ENCODE results near the gene C10orf143. TPM values are rescaled to one million over a fixed set of nuclear protein-coding genes. Genes with fewer than 3 reads are reported as not detected.

C10orf143 gene
- total and polyA plus RNA-seq, 2 of the 4 experiments (the other 2 are of a cell fraction): 0.36 to 0.60 TPM

GRCh38 chr10:130036296-130037065 lies 74.1 kb downstream of the C10orf143 start:
- Histone ChIP-seq H3K36me3 (ENCODE audit: control insufficient read depth, insufficient read depth, low read length) (no peaks in the 10 kb centered on the region), H3K27ac (ENCODE audit: insufficient read depth, low read length) (no peak overlapping the region), H3K9ac (ENCODE audit: low read depth, low read length) (no peak overlapping the region), H3K4me3 (ENCODE audit: insufficient read depth, low read depth, low read length) (no peak overlapping the region), H3K4ac (ENCODE audit: low read depth, low read length) (no peak overlapping the region), H2AFZ (replicated peaks; ENCODE audit: low read length, poor library complexity) (peak overlapping the region; percentile 32), H2BK15ac (ENCODE audit: low read depth, low read length) (no peak overlapping the region), H3K23ac (ENCODE audit: low read depth, low read length) (no peak overlapping the region), H2BK5ac (ENCODE audit: low read depth, low read length, poor library complexity, severe bottlenecking) (no peak overlapping the region), H3K4me2 (ENCODE audit: low read depth, low read length) (no peak overlapping the region), H4K5ac (ENCODE audit: low read depth, low read length) (no peak overlapping the region), H3K56ac (ENCODE audit: extremely low read depth, insufficient read depth, low read length) (no peak overlapping the region), H3K4me1 (ENCODE audit: control insufficient read depth, insufficient read depth, low read length) (no peaks in the 10 kb centered on the region), H3K18ac (ENCODE audit: low read depth, low read length) (no peak overlapping the region), H3K27me3 (ENCODE audit: control insufficient read depth, insufficient read depth, low read length) (no peaks in the 10 kb centered on the region; the same call in 1 of the 2 replicates), H2AK9ac (replicated peaks; ENCODE audit: low read depth, low read length, poor library complexity) (no peak overlapping the region), H2BK120ac (ENCODE audit: low read depth, low read length) (no peak overlapping the region), H3K9me3 (ENCODE audit: control insufficient read depth, insufficient read depth, low read length) (no peaks in the 10 kb centered on the region), H2AK5ac (ENCODE audit: low read depth, low read length) (no peak overlapping the region), H3K14ac (replicated peaks; ENCODE audit: low read depth, low read length) (no peak overlapping the region), H4K20me1 (ENCODE audit: insufficient read depth, low read length) (no peaks in the 10 kb centered on the region), H2BK20ac (ENCODE audit: low read depth, low read length) (no peak overlapping the region), H3K9me1 (ENCODE audit: insufficient read depth, low read length) (no peaks in the 10 kb centered on the region), H4K91ac (ENCODE audit: insufficient read depth, low read depth, low read length) (no peak overlapping the region), H3K79me1 (ENCODE audit: low read depth in 1 of 2, low read length in 2 of 2) (no peaks in the 10 kb centered on the region), H4K8ac (ENCODE audit: low read depth in 2 of 2, low read length in 2 of 2) (no peak overlapping the region)
- BruUV-seq (replicated peaks): no TSS peak
- intact Hi-C loops (cut with micrococcal nuclease): no loop called here
- ChIA-PET POLR2A (ENCODE audit: unreplicated experiment) (no interaction called here), CTCF (no interaction called here)
- ATAC-seq (ENCODE audit: low read depth) (no peak), DNase-seq (no peak)
- dilution Hi-C loops (cut with HindIII; ENCODE audit: low sequenced_read_pairs, unreplicated experiment): no loop called here
- 58% methylated on average over 6 of the region's 13 CpGs; no CpG with 5 or more reads in 1 of the 2 experiments for WGBS, 2 experiments (ENCODE audit: extremely low coverage in 2 of 2, insufficient read length in 1 of 2)
- TF ChIP-seq RAD21 (IDR thresholded peaks at IDR 0.05; ENCODE audit: low read length) (no peak), USF2 (IDR thresholded peaks at IDR 0.05; ENCODE audit: low read depth, low read length) (no peak), MXI1 (IDR thresholded peaks at IDR 0.05; ENCODE audit: borderline replicate concordance, low read depth, low read length) (no peak), MAZ (IDR thresholded peaks at IDR 0.05; ENCODE audit: borderline replicate concordance, low read depth, low read length) (no peak), RFX5 (IDR thresholded peaks at IDR 0.05; ENCODE audit: low read depth, low read length) (no peak), CTCF (conservative IDR thresholded peaks at IDR 0.05; ENCODE audit: low read depth, low read length) (no peak), MAFK (IDR thresholded peaks at IDR 0.05; ENCODE audit: low read depth, low read length) (no peak), CHD1 (IDR thresholded peaks at IDR 0.05; ENCODE audit: low read depth, low read length) (no peak), SMC3 (IDR thresholded peaks at IDR 0.05; ENCODE audit: low read depth, low read length) (no peak), RCOR1 (IDR thresholded peaks at IDR 0.05; ENCODE audit: insufficient replicate concordance, low read length) (no peak), POLR2A (IDR thresholded peaks at IDR 0.05; ENCODE audit: low read depth, low read length) (no peak), ELK1 (IDR thresholded peaks at IDR 0.05; ENCODE audit: borderline replicate concordance, low read depth, low read length) (no peak), NFE2L2 (IDR thresholded peaks at IDR 0.05; ENCODE audit: low read depth, low read length) (no peak), FOS (IDR thresholded peaks at IDR 0.05; ENCODE audit: low read depth, low read length) (no peak), CEBPB (IDR thresholded peaks at IDR 0.05; ENCODE audit: low read depth, low read length) (no peak), BHLHE40 (IDR thresholded peaks at IDR 0.05; ENCODE audit: low read depth, low read length) (no peak)
- in situ Hi-C loops (cut with MboI; ENCODE audit: low sequenced_read_pairs): no loop called here
